Stimulated activated CD4-positive, alpha-beta T cell treated with anti-CD3 and anti-CD28 coated beads, Interleukin-1b, Interleukin-23, amount 100 ng/mL, for 24 hours (primary cell): Measurements from ENCODE around the gene PGBD5.

Experiments
- DNase-seq, 4 experiments: peaks; one replicate each; pipeline ENCODE4 v3.0.0-alpha.2; 2020; ENCODE audit warnings: low read depth in 4 of 4, low spot score in 1 of 4

Gene PGBD5

GRCh38 chr1:230283678-230284077 is 142.5 kb downstream of the PGBD5 start:
- DNase-seq: no peak

DNA sequence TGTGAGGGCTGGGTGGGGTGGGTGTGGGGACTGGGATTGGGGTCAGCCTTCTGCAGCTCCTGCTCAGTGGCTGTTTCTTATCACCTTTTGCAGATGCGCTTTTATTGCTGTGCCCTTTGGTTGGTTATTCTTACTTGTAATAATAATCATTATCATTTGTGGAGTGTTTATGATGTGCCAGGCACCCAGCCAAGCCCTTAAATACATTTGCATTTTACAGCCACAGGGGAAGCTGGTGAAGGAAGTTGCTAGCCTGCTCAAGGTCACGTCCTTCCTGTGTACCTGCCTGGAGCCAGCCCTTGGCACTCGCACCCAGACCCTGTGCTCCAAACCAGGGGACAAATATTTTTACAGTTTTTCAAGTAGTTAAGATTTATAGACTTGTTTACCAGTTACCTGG is 144.0 kb downstream of the PGBD5 start:
- DNase-seq: no peak

- DNase-seq: no peak
These were observed 144.6 kb downstream of the PGBD5 start for GRCh38 chr1:230281556-230281955.

DNA sequence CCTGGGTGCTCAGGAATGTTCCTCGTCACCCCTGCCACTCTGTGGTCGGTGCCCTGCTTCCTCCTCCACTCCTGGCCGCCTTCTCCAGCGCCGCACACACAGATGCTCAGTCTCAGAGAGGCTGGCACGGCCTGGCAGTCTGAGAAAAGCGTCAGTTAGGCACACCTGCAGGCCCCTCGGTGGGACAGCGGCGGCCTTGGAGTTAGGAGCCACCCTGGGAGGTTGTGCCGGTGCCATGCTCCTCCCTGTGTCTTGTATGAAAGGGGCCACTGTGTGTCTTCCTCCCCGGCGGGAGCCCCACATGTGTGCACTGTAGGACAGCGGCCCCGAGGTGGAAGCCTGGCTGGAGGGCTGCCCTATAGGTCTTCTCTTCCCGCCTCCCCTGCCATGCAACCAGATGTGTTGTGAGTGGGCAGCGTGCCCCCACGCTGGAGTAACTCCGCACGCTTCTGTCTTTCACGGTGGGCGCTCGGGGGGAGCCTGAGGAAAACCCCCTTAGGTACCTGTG is 145.2 kb downstream of the PGBD5 start:
- DNase-seq: no peak

DNA sequence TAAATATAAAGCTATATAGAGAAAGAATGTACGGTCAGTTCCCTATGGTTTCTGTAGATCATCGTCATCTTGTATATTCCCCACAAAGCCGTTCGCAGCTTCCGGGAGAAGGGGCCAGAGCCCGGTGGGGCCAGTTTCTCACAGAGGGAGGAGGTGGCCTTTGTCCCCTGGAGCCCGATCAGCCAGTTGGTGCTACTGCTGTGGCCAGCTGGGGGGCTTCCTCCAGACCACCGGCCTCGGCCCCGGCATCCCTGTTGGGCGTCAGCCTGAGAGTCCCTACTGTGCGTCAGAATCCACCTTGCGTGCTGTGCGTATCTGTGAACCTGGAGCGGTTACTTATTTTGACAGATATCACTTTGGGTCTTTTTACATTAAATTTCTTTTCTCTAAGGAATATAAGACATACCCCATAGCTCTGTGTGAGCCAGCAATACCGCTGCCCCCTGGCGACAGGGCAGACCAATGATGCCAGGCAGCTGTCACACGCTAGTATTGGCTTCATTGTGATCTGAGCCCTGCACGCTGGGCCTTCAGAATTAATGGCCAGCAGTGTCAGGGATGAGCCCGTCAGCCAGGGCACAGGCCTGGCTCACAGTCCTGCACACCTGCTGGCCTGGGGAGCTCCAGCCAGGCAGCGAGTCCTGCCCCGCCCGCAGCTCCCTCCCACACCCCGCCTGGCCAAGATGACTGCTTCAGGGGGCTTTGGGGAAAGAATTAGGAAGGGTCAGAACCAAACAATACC is 145.9 kb downstream of the PGBD5 start:
- DNase-seq: no peak

- no peak for DNase-seq
These were observed 146.6 kb downstream of the PGBD5 start for GRCh38 chr1:230279583-230279945.

DNA sequence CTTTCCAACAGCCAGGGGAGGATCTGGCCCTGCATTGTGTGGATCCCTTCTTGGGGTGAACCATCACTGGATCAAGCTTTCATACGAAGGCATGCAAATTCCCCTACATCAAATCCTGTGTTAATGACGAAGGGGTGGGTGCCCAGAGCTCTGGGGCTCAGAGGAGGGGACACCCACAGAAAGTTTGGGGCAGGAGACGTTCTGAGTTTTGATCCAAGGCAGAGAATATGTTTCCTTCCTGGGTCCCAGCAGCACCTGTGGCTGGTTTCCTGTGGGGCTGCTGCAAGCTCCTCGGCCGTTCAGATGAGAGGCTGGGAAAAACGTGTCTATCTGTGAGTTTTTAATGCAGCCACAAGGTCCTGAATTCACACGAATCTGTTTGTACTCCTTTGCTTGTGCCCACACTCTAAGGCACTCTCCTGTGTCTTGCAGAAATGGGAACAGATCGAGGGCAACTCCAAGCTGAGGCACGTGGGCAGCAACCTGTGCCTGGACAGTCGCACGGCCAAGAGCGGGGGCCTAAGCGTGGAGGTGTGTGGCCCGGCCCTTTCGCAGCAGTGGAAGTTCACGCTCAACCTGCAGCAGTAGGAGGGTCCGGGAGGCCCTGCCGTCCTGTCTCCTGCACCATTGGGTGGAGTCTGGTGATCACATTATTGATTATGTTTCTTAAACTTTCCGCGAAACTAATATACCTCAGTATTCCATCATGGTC is 147.1 kb downstream of the PGBD5 start:
- no peak for DNase-seq

- no peak for DNase-seq
These were observed 147.8 kb downstream of the PGBD5 start for GRCh38 chr1:230278376-230278775.

- no peak for DNase-seq
These were observed 148.7 kb downstream of the PGBD5 start for GRCh38 chr1:230277201-230278025.

- DNase-seq: no peak
These were observed 149.7 kb downstream of the PGBD5 start for GRCh38 chr1:230276401-230276800.

DNA sequence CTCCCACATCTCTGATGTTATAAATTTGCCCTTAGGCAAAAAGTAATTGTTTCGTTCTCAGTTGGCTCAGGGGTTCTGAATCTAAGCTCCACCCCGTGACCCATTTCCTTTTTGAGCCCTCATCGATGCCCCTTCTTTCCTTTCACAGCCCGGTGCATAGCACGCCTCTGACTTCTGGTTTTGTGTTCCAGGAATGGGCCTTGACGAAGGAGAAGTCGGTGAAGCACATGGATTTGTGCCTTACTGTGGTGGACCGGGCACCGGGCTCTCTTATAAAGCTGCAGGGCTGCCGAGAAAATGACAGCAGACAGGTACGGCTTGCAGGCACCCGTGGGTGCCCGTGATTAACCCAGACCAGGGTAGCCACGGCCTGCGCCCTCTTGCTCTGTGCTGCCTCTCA is 151.9 kb downstream of the PGBD5 start:
- DNase-seq: no peak

- DNase-seq: no peak
These were observed 152.9 kb downstream of the PGBD5 start for GRCh38 chr1:230273141-230273710.

- no peak for DNase-seq
These were observed 153.6 kb downstream of the PGBD5 start for GRCh38 chr1:230272557-230272956.

- no peak for DNase-seq
These were observed 154.7 kb downstream of the PGBD5 start for GRCh38 chr1:230271300-230272035.

DNA sequence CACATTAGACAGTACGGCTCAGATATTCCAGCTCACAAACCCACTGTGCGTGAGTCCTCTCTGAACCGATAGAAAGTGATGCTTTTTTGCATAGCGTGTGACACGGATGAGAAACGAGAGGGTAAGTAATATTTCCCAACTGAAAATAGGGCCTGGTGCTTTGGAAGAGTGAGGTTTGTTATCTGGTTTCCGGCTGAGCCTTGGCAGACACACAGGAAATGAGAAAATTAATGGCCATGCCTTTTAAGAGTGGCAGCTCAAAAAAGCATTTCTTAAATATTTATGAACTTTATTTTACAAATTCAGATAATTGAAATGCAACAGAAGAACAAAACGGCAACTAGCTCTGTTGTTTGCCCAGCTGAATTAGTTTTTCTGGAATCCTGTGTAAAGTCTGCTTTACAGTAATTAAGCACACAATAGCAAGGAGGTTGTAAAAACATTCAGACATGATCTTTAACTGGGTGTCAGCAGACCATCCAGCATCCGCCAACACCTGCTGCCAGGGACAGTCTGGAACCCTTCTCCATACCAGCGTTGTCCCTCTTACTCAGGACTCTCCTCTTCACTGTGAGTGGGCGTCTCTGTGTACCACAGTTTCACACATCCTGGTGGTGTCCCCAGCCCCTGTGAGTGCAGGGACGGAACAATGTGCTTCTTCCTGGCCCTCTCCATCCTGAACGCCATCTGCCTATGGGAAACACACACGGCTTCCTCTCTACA is 155.4 kb downstream of the PGBD5 start:
- peak in 1 of 4 experiments; percentile 17 for DNase-seq

GRCh38 chr1:230270185-230270558 is 156.0 kb downstream of the PGBD5 start:
- DNase-seq: no peak

GRCh38 chr1:230268371-230269170 is 157.6 kb downstream of the PGBD5 start:
- no peak for DNase-seq

DNA sequence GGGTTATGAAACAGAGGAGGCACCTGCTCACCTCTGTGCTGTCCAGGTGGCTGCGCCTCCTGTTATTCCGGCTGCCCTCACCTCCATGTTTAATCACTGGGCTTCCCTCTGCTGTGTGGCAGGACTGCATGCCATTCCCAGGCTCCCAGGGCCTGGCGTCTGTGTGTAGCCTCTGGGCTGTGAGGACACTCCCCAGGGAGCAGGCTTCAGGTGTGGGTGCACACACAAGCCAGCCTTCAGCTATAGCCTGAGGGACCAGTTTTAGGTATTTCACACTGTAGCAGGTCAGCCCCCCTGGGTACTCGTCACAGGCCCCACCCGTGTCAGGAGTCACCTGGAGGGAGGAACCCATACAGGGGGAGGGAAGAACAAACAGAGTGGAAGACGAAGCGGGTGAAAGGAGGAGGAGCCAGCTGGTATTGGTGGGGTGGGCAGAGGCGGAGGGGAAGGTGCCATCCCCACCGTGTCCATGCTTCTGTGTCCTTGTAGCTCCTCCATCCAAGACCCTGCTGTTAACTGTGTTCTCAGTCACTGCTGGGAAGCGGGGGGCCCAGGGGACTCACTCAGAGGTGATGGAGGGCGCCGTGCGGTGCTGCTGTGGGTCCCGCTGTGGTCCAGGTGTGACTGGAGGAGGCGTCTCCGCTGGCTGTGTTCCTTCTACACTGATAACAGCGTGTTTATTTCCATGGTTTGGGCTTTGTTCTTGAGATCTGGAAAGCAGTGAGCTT is 158.6 kb downstream of the PGBD5 start:
- no peak for DNase-seq

DNA sequence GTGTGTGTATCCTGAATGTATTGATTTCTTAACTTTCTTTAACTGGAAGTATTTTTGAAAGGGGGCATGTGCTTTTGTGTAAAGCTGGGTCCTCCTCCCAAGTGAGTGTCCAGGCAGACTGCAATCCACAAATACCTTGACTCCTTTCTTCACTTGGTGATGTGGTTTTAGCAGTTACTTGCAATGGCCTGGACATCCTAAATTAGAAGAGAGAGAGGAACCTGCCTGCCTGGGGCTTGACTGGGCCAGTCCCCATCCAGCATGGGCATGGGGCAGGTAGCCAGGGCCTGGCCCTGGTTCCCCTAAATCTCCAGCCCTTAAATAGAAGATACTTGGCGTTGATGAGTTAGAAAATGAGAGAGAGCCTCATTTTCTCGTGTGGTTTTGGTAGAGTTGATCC is 159.7 kb downstream of the PGBD5 start:
- DNase-seq: no peak
